Measurements from ENCODE around the gene KHDC4.

Gene KHDC4

GRCh38 chr1:155888481-155888880 lies 45.7 kb downstream of the KHDC4 start:
- Histone ChIP-seq H3K9me3 (ENCODE audit: control insufficient read depth, insufficient read depth, low read depth, low read length) (no peaks in the 10 kb centered on the region), H3K36me3 (ENCODE audit: control insufficient read depth in 2 of 2, insufficient read depth in 1 of 2, low read length in 2 of 2) (no peaks in the 10 kb centered on the region), H3K4me1 (ENCODE audit: control insufficient read depth, insufficient read depth, low read length) (no peaks in the 10 kb centered on the region), H3K27ac (ENCODE audit: extremely low read depth, low read depth, low read length) (no peak overlapping the region), H3K4me3 (ENCODE audit: low read depth, low read length) (no peak overlapping the region)
- CTCF ChIA-PET = no interaction called here
- TF ChIP-seq ZBTB26 (tag by site-specific recombination; optimal IDR thresholded peaks at IDR 0.05) = no peak
- no peak for TF ChIP-seq SCRT1 (tag by site-specific recombination; IDR thresholded peaks at IDR 0.05; ENCODE audit: borderline replicate concordance)
- no peak for TF ChIP-seq ATF2 (tag by site-specific recombination; IDR thresholded peaks at IDR 0.05; ENCODE audit: low read depth)
- no peak for TF ChIP-seq ZNF362 (tag by site-specific recombination; IDR thresholded peaks at IDR 0.05)
- no peak for TF ChIP-seq HOXA7 (CRISPR knock-in tag; IDR thresholded peaks at IDR 0.05; ENCODE audit: borderline replicate concordance)
- no peak for TF ChIP-seq ZNF530 (tag by site-specific recombination; IDR thresholded peaks at IDR 0.05; ENCODE audit: low read depth)
- TF ChIP-seq SETDB1 (IDR thresholded peaks at IDR 0.05; ENCODE audit: insufficient read length, low read length) = no peak
- POLR2A ChIA-PET = no interaction called here

GRCh38 chr1:155884982-155885381 lies 49.2 kb downstream of the KHDC4 start:
- H3K9me3 ChIP-seq (ENCODE audit: control insufficient read depth, insufficient read depth, low read depth, low read length) = no peaks in the 10 kb centered on the region
- POLR2A ChIA-PET = no interaction called here
- CTCF ChIA-PET = interaction anchor here (0.6 kb wide), 2 partner anchors 184 to 717 kb away, joined by 3 read pairs; no protein-coding TSS in a partner anchor
- no peaks in the 10 kb centered on the region for H3K4me1 ChIP-seq (ENCODE audit: control insufficient read depth, insufficient read depth, low read length)
- H3K4me3 ChIP-seq (ENCODE audit: low read depth, low read length) = no peak overlapping the region
- peaks cover 0 to 11% of the 10 kb centered on the region in 2 experiments; a peak in 1 of 3 replicates for H3K36me3 ChIP-seq (ENCODE audit: control insufficient read depth in 2 of 2, insufficient read depth in 1 of 2, low read length in 2 of 2)
- H3K27ac ChIP-seq (ENCODE audit: extremely low read depth, low read depth, low read length) = no peak overlapping the region
- TF ChIP-seq SP2 (tag by site-specific recombination; IDR thresholded peaks at IDR 0.05) = no peak
- no peak for TF ChIP-seq ZNF777 (tag by site-specific recombination; IDR thresholded peaks at IDR 0.05; ENCODE audit: borderline replicate concordance)
- no peak for TF ChIP-seq ZFP37 (tag by site-specific recombination; IDR thresholded peaks at IDR 0.05)
- no peak for TF ChIP-seq ZNF174 (tag by site-specific recombination; IDR thresholded peaks at IDR 0.05)
- TF ChIP-seq ZBTB49 (tag by site-specific recombination; IDR thresholded peaks at IDR 0.05; ENCODE audit: low read depth) = no peak
- no peak for TF ChIP-seq ZNF555 (tag by site-specific recombination; conservative IDR thresholded peaks at IDR 0.05)
- TF ChIP-seq ZNF623 (tag by site-specific recombination; IDR thresholded peaks at IDR 0.05) = no peak
- TF ChIP-seq ZNF548 (tag by site-specific recombination; IDR thresholded peaks at IDR 0.05) = no peak
- no peak for TF ChIP-seq ZNF18 (tag by site-specific recombination; IDR thresholded peaks at IDR 0.05)
- TF ChIP-seq ZNF138 (tag by site-specific recombination; IDR thresholded peaks at IDR 0.05; ENCODE audit: borderline replicate concordance) = no peak
- no peak for TF ChIP-seq ELK4 (IDR thresholded peaks at IDR 0.05; ENCODE audit: borderline replicate concordance, low read depth, low read length)
- no peak for TF ChIP-seq ZNF335 (tag by site-specific recombination; conservative IDR thresholded peaks at IDR 0.05)
- no peak for TF ChIP-seq ZBTB48 (tag by site-specific recombination; IDR thresholded peaks at IDR 0.05)
- TF ChIP-seq ZNF416 (tag by site-specific recombination; IDR thresholded peaks at IDR 0.05) = no peak
- TF ChIP-seq GLI2 (tag by site-specific recombination; IDR thresholded peaks at IDR 0.05; ENCODE audit: borderline replicate concordance, low read depth) = no peak
- no peak for TF ChIP-seq ZNF157 (tag by site-specific recombination; IDR thresholded peaks at IDR 0.05)
- no peak for TF ChIP-seq YY1 (tag by site-specific recombination; IDR thresholded peaks at IDR 0.05)
- no peak for TF ChIP-seq FEZF1 (tag by site-specific recombination; IDR thresholded peaks at IDR 0.05)
- TF ChIP-seq ZFP41 (tag by site-specific recombination; IDR thresholded peaks at IDR 0.05; ENCODE audit: borderline replicate concordance) = no peak
- no peak for TF ChIP-seq ZSCAN30 (tag by site-specific recombination; IDR thresholded peaks at IDR 0.05)

Data from HEK293 (cell line).